ENCODE measurements around the gene MT4.

DNA sequence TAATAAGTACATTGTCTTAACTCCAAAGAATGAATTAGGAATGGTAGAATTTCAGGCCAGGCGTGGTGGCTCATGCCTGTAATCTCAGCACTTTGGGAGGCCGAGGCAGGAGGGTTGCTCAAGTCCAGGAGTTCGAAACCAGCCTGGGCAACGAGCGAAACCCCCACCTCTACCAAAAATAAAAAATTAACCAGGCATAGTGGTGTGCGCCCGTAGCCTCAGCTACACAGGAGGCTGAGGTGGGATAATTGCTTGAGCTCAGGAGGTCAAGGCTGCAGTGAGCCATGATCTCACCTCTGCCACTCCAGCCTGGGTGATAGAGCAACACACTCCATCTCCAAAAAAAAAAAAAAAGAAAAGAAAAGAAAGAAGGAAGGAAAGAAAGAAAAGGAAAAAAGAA, 26.5 kb upstream of the MT4 start:
- TF ChIP-seq, protein P1, sequence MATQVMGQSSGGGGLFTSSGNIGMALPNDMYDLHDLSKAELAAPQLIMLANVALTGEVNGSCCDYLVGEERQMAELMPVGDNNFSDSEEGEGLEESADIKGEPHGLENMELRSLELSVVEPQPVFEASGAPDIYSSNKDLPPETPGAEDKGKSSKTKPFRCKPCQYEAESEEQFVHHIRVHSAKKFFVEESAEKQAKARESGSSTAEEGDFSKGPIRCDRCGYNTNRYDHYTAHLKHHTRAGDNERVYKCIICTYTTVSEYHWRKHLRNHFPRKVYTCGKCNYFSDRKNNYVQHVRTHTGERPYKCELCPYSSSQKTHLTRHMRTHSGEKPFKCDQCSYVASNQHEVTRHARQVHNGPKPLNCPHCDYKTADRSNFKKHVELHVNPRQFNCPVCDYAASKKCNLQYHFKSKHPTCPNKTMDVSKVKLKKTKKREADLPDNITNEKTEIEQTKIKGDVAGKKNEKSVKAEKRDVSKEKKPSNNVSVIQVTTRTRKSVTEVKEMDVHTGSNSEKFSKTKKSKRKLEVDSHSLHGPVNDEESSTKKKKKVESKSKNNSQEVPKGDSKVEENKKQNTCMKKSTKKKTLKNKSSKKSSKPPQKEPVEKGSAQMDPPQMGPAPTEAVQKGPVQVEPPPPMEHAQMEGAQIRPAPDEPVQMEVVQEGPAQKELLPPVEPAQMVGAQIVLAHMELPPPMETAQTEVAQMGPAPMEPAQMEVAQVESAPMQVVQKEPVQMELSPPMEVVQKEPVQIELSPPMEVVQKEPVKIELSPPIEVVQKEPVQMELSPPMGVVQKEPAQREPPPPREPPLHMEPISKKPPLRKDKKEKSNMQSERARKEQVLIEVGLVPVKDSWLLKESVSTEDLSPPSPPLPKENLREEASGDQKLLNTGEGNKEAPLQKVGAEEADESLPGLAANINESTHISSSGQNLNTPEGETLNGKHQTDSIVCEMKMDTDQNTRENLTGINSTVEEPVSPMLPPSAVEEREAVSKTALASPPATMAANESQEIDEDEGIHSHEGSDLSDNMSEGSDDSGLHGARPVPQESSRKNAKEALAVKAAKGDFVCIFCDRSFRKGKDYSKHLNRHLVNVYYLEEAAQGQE (IDR thresholded peaks at IDR 0.05; ENCODE audit: insufficient read depth in 1 of 2, low read depth in 2 of 2, low read length in 2 of 2), result no peak
- TF ChIP-seq POLR2AphosphoS5 (IDR thresholded peaks at IDR 0.05; ENCODE audit: low read depth, low read length), result no peak
- no peak for TF ChIP-seq TAF1 (IDR thresholded peaks at IDR 0.05; ENCODE audit: borderline replicate concordance, insufficient read depth, low read length)
- TF ChIP-seq SIN3A (IDR thresholded peaks at IDR 0.05; ENCODE audit: borderline replicate concordance, insufficient read depth, low read length), result no peak

Data from PFSK-1 (cell line).